ENCODE data around the gene NMUR2. TPM values are rescaled to one million over a fixed set of nuclear protein-coding genes. Genes with fewer than 3 reads are reported as not detected.

NMUR2 gene
- total and polyA plus RNA-seq, 10 donors: not detected

GRCh38 chr5:152393441-152393840 lies 11.6 kb downstream of the NMUR2 start:
- Histone ChIP-seq H3K9me3 (peaks cover 0 to 15% (median 6%) of the 10 kb centered on the region in 8 donors), H3K27ac (no peak overlapping the region), H3K36me3 (no peaks in the 10 kb centered on the region), H3K4me3 (no peak overlapping the region), H3K4me1 (no peaks in the 10 kb centered on the region), H3K27me3 (replicated peaks in 1 of 7) (no peaks in the 10 kb centered on the region)
- no peak for DNase-seq
- intact Hi-C loops (cut with DNase I; ENCODE audit: low total_unique reads): no loop called here
- TF ChIP-seq POLR2AphosphoS5 (IDR thresholded peaks at IDR 0.05) (no peak), CTCF (IDR thresholded peaks at IDR 0.05 in 8 of 11, conservative IDR thresholded peaks at IDR 0.05 in 3 of 11) (no peak)

GRCh38 chr5:152389208-152389849 lies 15.8 kb downstream of the NMUR2 start:
- 62 to 81% (median 76%) methylated on average over 3 of the region's 3 CpGs for WGBS, 5 donors
- H3K27ac ChIP-seq: no peak overlapping the region
- no peak overlapping the region for H3K4me3 ChIP-seq
- intact Hi-C loops (cut with DNase I; ENCODE audit: low total_unique reads): no loop called here
- H3K36me3 ChIP-seq: no peaks in the 10 kb centered on the region
- no peaks in the 10 kb centered on the region for H3K27me3 ChIP-seq (replicated peaks in 1 of 7)
- TF ChIP-seq POLR2AphosphoS5 (IDR thresholded peaks at IDR 0.05) (no peak), POLR2A (IDR thresholded peaks at IDR 0.05) (no peak), CTCF (IDR thresholded peaks at IDR 0.05 in 8 of 11, conservative IDR thresholded peaks at IDR 0.05 in 3 of 11) (no peak)
- no peaks in the 10 kb centered on the region for H3K4me1 ChIP-seq
- DNase-seq: no peak
- H3K9me3 ChIP-seq: peaks cover 0 to 15% (median 6%) of the 10 kb centered on the region in 8 donors

GRCh38 chr5:152388610-152389009 lies 16.5 kb downstream of the NMUR2 start:
- 34 to 94% (median 83%) methylated on average over 1 of the region's 1 CpG for WGBS, 5 donors
- DNase-seq: no peak
- intact Hi-C loops (cut with DNase I; ENCODE audit: low total_unique reads): no loop called here
- H3K4me3 ChIP-seq: no peak overlapping the region
- TF ChIP-seq POLR2AphosphoS5 (IDR thresholded peaks at IDR 0.05) (no peak), POLR2A (IDR thresholded peaks at IDR 0.05) (no peak), CTCF (IDR thresholded peaks at IDR 0.05 in 8 of 11, conservative IDR thresholded peaks at IDR 0.05 in 3 of 11) (no peak)
- no peak overlapping the region for H3K27ac ChIP-seq
- H3K27me3 ChIP-seq (replicated peaks in 1 of 7): no peaks in the 10 kb centered on the region
- H3K4me1 ChIP-seq: no peaks in the 10 kb centered on the region
- peaks cover 0 to 15% (median 6%) of the 10 kb centered on the region in 8 donors for H3K9me3 ChIP-seq
- H3K36me3 ChIP-seq: no peaks in the 10 kb centered on the region

GRCh38 chr5:152380415-152381123 lies 24.5 kb downstream of the NMUR2 start:
- DNase-seq: no peak
- no peaks in the 10 kb centered on the region for H3K4me1 ChIP-seq
- intact Hi-C loops (cut with DNase I; ENCODE audit: low total_unique reads): no loop called here
- no peaks in the 10 kb centered on the region for H3K27me3 ChIP-seq (replicated peaks in 1 of 7)
- H3K27ac ChIP-seq: no peak overlapping the region
- TF ChIP-seq CTCF (IDR thresholded peaks at IDR 0.05 in 8 of 11, conservative IDR thresholded peaks at IDR 0.05 in 3 of 11): no peak
- TF ChIP-seq POLR2A (IDR thresholded peaks at IDR 0.05): no peak
- no peak for TF ChIP-seq POLR2AphosphoS5 (IDR thresholded peaks at IDR 0.05)
- no peak overlapping the region for H3K4me3 ChIP-seq
- H3K9me3 ChIP-seq: peaks cover 0 to 4% (median 0%) of the 10 kb centered on the region in 8 donors
- WGBS, 5 donors: 72 to 89% (median 82%) methylated on average over 10 of the region's 10 CpGs
- no peaks in the 10 kb centered on the region for H3K36me3 ChIP-seq
